Measurements from ENCODE around the gene WWOX. TPM values are rescaled to one million over a fixed set of nuclear protein-coding genes. Genes with fewer than 3 reads are reported as not detected.
A peak's percentile ranks its signal among the peaks of the same experiment; 100 is the strongest.

The WWOX gene
- total and polyA plus RNA-seq, 2 of the 13 experiments (the other 11 are each of a cell fraction or from before 2014, with no cell fraction given): 9.1 to 37.4 TPM

GRCh38 chr16:78483124-78483992 is 383.9 kb downstream of the WWOX start (continued):
- no peak for TF ChIP-seq ZBTB46 (CRISPR knock-in tag; IDR thresholded peaks at IDR 0.05; ENCODE audit: borderline replicate concordance)
- TF ChIP-seq ZBTB3 (CRISPR knock-in tag; IDR thresholded peaks at IDR 0.05; ENCODE audit: borderline replicate concordance, low read depth): no peak
- peak; percentile 55; the same call in 1 of the 2 replicates for TF ChIP-seq ZBTB38 (CRISPR knock-in tag; IDR thresholded peaks at IDR 0.05)
- no peak for TF ChIP-seq TCF12 (IDR thresholded peaks at IDR 0.05)
- peak; percentile 55; the same call in 1 of the 2 replicates for TF ChIP-seq TCF12 (CRISPR knock-in tag; IDR thresholded peaks at IDR 0.05)
- TF ChIP-seq TBX2 (CRISPR knock-in tag; IDR thresholded peaks at IDR 0.05; ENCODE audit: borderline replicate concordance): peak; percentile 34; the same call in 1 of the 2 replicates
- no peak for TF ChIP-seq ADNP (CRISPR knock-in tag; IDR thresholded peaks at IDR 0.05)
- no peak for TF ChIP-seq KLF11 (CRISPR knock-in tag; IDR thresholded peaks at IDR 0.05)
- TF ChIP-seq, protein P1, sequence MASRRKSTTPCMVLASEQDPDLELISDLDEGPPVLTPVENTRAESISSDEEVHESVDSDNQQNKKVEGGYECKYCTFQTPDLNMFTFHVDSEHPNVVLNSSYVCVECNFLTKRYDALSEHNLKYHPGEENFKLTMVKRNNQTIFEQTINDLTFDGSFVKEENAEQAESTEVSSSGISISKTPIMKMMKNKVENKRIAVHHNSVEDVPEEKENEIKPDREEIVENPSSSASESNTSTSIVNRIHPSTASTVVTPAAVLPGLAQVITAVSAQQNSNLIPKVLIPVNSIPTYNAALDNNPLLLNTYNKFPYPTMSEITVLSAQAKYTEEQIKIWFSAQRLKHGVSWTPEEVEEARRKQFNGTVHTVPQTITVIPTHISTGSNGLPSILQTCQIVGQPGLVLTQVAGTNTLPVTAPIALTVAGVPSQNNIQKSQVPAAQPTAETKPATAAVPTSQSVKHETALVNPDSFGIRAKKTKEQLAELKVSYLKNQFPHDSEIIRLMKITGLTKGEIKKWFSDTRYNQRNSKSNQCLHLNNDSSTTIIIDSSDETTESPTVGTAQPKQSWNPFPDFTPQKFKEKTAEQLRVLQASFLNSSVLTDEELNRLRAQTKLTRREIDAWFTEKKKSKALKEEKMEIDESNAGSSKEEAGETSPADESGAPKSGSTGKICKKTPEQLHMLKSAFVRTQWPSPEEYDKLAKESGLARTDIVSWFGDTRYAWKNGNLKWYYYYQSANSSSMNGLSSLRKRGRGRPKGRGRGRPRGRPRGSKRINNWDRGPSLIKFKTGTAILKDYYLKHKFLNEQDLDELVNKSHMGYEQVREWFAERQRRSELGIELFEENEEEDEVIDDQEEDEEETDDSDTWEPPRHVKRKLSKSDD (CRISPR knock-in tag; IDR thresholded peaks at IDR 0.05; ENCODE audit: low read depth): peak; percentile 66; the same call in 1 of the 2 replicates
- TF ChIP-seq ZNF652 (CRISPR knock-in tag; IDR thresholded peaks at IDR 0.05; ENCODE audit: borderline replicate concordance, low read depth): no peak
- TF ChIP-seq HDAC6 (IDR thresholded peaks at IDR 0.05; ENCODE audit: low read depth, low read length): no peak
- TF ChIP-seq EEA1 (CRISPR knock-in tag; IDR thresholded peaks at IDR 0.05; ENCODE audit: borderline replicate concordance): no peak
- TF ChIP-seq ZNF619 (CRISPR knock-in tag; IDR thresholded peaks at IDR 0.05): no peak
- peak; percentile 85 for TF ChIP-seq NFIC (IDR thresholded peaks at IDR 0.05; ENCODE audit: low read length)
- TF ChIP-seq STAG1 (CRISPR knock-in tag; IDR thresholded peaks at IDR 0.05): no peak; the same call in 1 of the 2 replicates
- TF ChIP-seq HMG20B (CRISPR knock-in tag; conservative IDR thresholded peaks at IDR 0.05): no peak
- no peak for TF ChIP-seq ETS1 (CRISPR knock-in tag; IDR thresholded peaks at IDR 0.05)
- TF ChIP-seq ZFP36L2 (CRISPR knock-in tag; IDR thresholded peaks at IDR 0.05): no peak
- no peak for TF ChIP-seq ZBTB8A (CRISPR knock-in tag; IDR thresholded peaks at IDR 0.05; ENCODE audit: borderline replicate concordance, low read depth)
- TF ChIP-seq ZSCAN31 (CRISPR knock-in tag; IDR thresholded peaks at IDR 0.05; ENCODE audit: low read depth): no peak
- no peak for TF ChIP-seq LRRFIP1 (CRISPR knock-in tag; conservative IDR thresholded peaks at IDR 0.05)
- no peak for TF ChIP-seq HMGA1 (CRISPR knock-in tag; conservative IDR thresholded peaks at IDR 0.05)
